CD4-positive, alpha-beta T cell (primary cell): ENCODE results near the gene ABCA5. TPM values are rescaled to one million over a fixed set of nuclear protein-coding genes. Genes with fewer than 3 reads are reported as not detected.

Experiments
- ATAC-seq: fragments of 200-7000 bp; cut with Tn5 transposase; one replicate; pipeline ENCODE4 v1.10.0; 2022; ENCODE audit warnings: mild to moderate bottlenecking; ENCODE audit not compliant: poor library complexity
- CTCF ChIA-PET: fragments of 350-600 bp; sonication (Branson Sonifier 250); formaldehyde crosslinking; loops from one replicate; lab custom pipeline; 2021; ENCODE audit warnings: antibody characterized with exemption, inconsistent platforms; lab: Charles Lee
- POLR2A ChIA-PET: fragments of 350-600 bp; sonication (Branson Sonifier 250); formaldehyde crosslinking; loops from one replicate; lab custom pipeline; 2021; ENCODE audit warnings: antibody characterized with exemption, inconsistent platforms; lab: Charles Lee
- DNase-seq, 14 experiments: peaks; one replicate each; pipeline ENCODE4 v3.0.0-alpha.2; 2013 to 2020; ENCODE audit warnings: mixed read lengths in 2 of 14
- H3K27ac ChIP-seq, 2 donors: one replicate each; pipeline versions ENCODE4 v1.5.1 to v1.7.0; 2013; ENCODE audit warnings: low read length in 2 of 2, low read depth in 1 of 2, mild to moderate bottlenecking in 1 of 2
- H3K27me3 ChIP-seq, 2 experiments: 1 replicate in 1 of 2; 2 replicates in 1 of 2; pipeline versions ENCODE4 v1.6.1 to v1.7.0; 2013; ENCODE audit warnings: low read length in 2 of 2, control low read depth in 1 of 2, mild to moderate bottlenecking in 1 of 2, moderate library complexity in 1 of 2; ENCODE audit not compliant: insufficient read depth in 2 of 2, control insufficient read depth in 1 of 2
- H3K36me3 ChIP-seq: one replicate; pipeline ENCODE4 v1.6.1; 2013; ENCODE audit warnings: low read length, control low read depth; ENCODE audit not compliant: insufficient read depth
- H3K4me1 ChIP-seq: one replicate; pipeline ENCODE4 v1.6.1; 2013; ENCODE audit warnings: low read length, control low read depth; ENCODE audit not compliant: insufficient read depth
- H3K4me3 ChIP-seq: one replicate; pipeline ENCODE4 v1.5.1; 2013; ENCODE audit warnings: mild to moderate bottlenecking, low read length, moderate library complexity
- H3K9me3 ChIP-seq, 2 experiments: 1 replicate in 1 of 2; 2 replicates in 1 of 2; pipeline versions ENCODE4 v1.6.1 to v1.7.0; 2013; ENCODE audit warnings: low read length in 2 of 2, mild to moderate bottlenecking in 2 of 2, control low read depth in 1 of 2, moderate library complexity in 1 of 2; ENCODE audit not compliant: control insufficient read depth in 1 of 2, insufficient read depth in 1 of 2
- H3K27ac Mint-ChIP-seq: one replicate; pipeline ENCODE4 v1.8.0; 2020; ENCODE audit warnings: mixed read lengths
- H3K27me3 Mint-ChIP-seq: one replicate; pipeline ENCODE4 v1.8.0; 2021; ENCODE audit warnings: mixed read lengths
- H3K36me3 Mint-ChIP-seq: one replicate; pipeline ENCODE4 v1.8.0; 2021; ENCODE audit warnings: low read depth, mixed read lengths
- H3K4me1 Mint-ChIP-seq: one replicate; pipeline ENCODE4 v1.8.0; 2021; ENCODE audit warnings: low read depth, mixed read lengths
- H3K4me3 Mint-ChIP-seq: one replicate; pipeline ENCODE4 v1.8.0; 2020; ENCODE audit warnings: mild to moderate bottlenecking, mixed read lengths
- H3K9me3 Mint-ChIP-seq: one replicate; pipeline ENCODE4 v1.8.0; 2020; ENCODE audit warnings: mixed read lengths
- CTCF ChIP-seq: fragments of 200-600 bp; IDR thresholded peaks from one replicate; pipeline ENCODE4 v1.8.0; 2022; ENCODE audit warnings: antibody characterized with exemption, mild to moderate bottlenecking
- intact Hi-C, 2 experiments: fragments of 100-400 bp; cut with DNase I in 1 of 2; cut with micrococcal nuclease in 1 of 2; formaldehyde crosslinking; loops; one replicate each; pipeline versions ENCODE4 v1.15.1 to v1.9.0; 2023 to 2025; cut with DNase I, micrococcal nuclease
- total RNA-seq, 174 experiments: library from RNA in 2 of 174; stranded (reverse) in 2 of 174; gene quantifications; one replicate each; pipeline ENCODE4 v1.2.3 and lab custom pipeline; 2021 to 2026

ABCA5 gene
- total RNA-seq, 2 experiments from 2014 or later = 33.4 to 34.9 TPM

- no peaks in the 10 kb centered on the region for H3K9me3 Mint-ChIP-seq
- no peaks in the 10 kb centered on the region for H3K4me1 Mint-ChIP-seq
- H3K4me3 ChIP-seq = no peak overlapping the region
- H3K36me3 Mint-ChIP-seq = peaks cover 43% of the 10 kb centered on the region
- no peak for ATAC-seq
- H3K27ac ChIP-seq = no peak overlapping the region
- H3K9me3 ChIP-seq = no peaks in the 10 kb centered on the region
- TF ChIP-seq CTCF = no peak
- H3K27ac Mint-ChIP-seq = no peak overlapping the region
- H3K36me3 ChIP-seq = peaks cover 4% of the 10 kb centered on the region
- H3K4me1 ChIP-seq = no peaks in the 10 kb centered on the region
- no peak overlapping the region for H3K4me3 Mint-ChIP-seq
- H3K27me3 Mint-ChIP-seq = no peaks in the 10 kb centered on the region
- intact Hi-C loops = no loop called here
- ChIA-PET POLR2A (no interaction called here), CTCF (no interaction called here)
- no peak for DNase-seq
- H3K27me3 ChIP-seq = no peaks in the 10 kb centered on the region
Measured at GRCh38 chr17:69267219-69267618, 59.7 kb downstream of the ABCA5 start.

GRCh38 chr17:69265873-69266272 lies 61.1 kb downstream of the ABCA5 start:
- ChIA-PET POLR2A (interaction anchor here (0.6 kb wide), 1 partner anchor 703 kb away, joined by 3 read pairs; no protein-coding TSS in a partner anchor), CTCF (no interaction called here)
- Histone ChIP-seq H3K27ac (no peak overlapping the region), H3K36me3 (peaks cover 4% of the 10 kb centered on the region), H3K9me3 (no peaks in the 10 kb centered on the region), H3K4me3 (no peak overlapping the region), H3K4me1 (no peaks in the 10 kb centered on the region), H3K27me3 (no peaks in the 10 kb centered on the region)
- Mint-ChIP-seq H3K27ac (no peak overlapping the region), H3K27me3 (no peaks in the 10 kb centered on the region), H3K4me3 (no peak overlapping the region), H3K9me3 (no peaks in the 10 kb centered on the region), H3K4me1 (no peaks in the 10 kb centered on the region), H3K36me3 (peaks cover 40% of the 10 kb centered on the region)
- DNase-seq (no peak), ATAC-seq (no peak)
- intact Hi-C loops = no loop called here
- TF ChIP-seq CTCF = no peak

- Mint-ChIP-seq H3K4me3 (no peak overlapping the region), H3K4me1 (no peaks in the 10 kb centered on the region), H3K27ac (no peak overlapping the region), H3K9me3 (no peaks in the 10 kb centered on the region), H3K27me3 (no peaks in the 10 kb centered on the region), H3K36me3 (peaks cover 60% of the 10 kb centered on the region)
- ChIA-PET POLR2A (no interaction called here), CTCF (interaction anchor here (1.3 kb wide), 1 partner anchor 12 kb away, joined by 3 read pairs; no protein-coding TSS in a partner anchor)
- H3K36me3 ChIP-seq = peaks cover 20% of the 10 kb centered on the region
- no peaks in the 10 kb centered on the region for H3K4me1 ChIP-seq
- intact Hi-C loops = no loop called here
- H3K27ac ChIP-seq = no peak overlapping the region
- TF ChIP-seq CTCF = no peak
- no peaks in the 10 kb centered on the region for H3K9me3 ChIP-seq
- DNase-seq (no peak), ATAC-seq (no peak)
- no peak overlapping the region for H3K4me3 ChIP-seq
- H3K27me3 ChIP-seq = no peaks in the 10 kb centered on the region
Measured at GRCh38 chr17:69254187-69254586, 72.7 kb downstream of the ABCA5 start.
